ENCODE data around the gene ADGRA1. TPM values are rescaled to one million over a fixed set of nuclear protein-coding genes. Genes with fewer than 3 reads are reported as not detected.
A peak's percentile ranks its signal among the peaks of the same experiment; 100 is the strongest.

The ADGRA1 gene
- total RNA-seq, 1 donor from 2014 or later: not detected

DNA sequence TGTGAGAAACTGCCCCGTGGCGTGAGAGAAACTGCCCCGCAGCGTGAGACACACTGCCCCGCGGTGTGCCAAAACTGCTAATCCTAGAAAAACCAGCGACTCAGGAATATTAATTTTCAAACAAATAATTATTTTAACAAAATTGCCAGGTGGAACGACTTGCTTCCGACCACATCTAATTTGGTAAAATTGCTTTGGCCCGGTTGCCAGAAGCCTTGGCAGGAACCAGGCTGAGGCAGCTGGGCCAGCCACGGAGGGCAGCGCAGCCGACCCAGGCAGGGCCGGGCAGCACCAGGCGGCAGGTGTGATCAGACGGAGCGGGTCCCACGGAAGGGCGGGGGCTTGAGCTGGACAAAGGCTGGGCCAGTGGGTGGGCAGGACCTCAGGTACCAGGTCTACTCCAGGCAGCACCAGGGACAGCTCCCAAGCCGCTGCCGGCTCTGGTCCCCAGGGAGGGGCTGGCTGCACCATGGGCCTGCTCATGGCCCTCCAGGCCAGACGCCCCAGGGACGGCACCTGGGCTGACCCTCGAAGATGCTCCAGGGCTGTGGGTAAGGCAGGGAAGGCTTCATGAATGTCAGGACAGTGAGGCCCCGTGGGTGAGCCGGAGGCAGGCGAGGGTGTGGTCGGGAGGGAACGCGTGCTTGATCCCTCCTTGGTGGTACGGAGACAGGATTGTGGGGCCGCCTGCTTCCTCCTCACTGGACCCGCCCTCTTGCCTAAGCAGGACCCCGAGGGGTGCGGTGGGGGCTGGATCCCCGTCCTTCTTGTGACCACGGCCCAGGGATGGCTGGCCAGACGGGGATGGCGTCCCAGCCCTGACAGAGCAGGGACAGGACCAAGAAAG is 7.7 kb upstream of the ADGRA1 start:
- ATAC-seq (peak; percentile 22), DNase-seq (no peak)
- H3K4me3 ChIP-seq: no peak overlapping the region
- TF ChIP-seq, protein P1, sequence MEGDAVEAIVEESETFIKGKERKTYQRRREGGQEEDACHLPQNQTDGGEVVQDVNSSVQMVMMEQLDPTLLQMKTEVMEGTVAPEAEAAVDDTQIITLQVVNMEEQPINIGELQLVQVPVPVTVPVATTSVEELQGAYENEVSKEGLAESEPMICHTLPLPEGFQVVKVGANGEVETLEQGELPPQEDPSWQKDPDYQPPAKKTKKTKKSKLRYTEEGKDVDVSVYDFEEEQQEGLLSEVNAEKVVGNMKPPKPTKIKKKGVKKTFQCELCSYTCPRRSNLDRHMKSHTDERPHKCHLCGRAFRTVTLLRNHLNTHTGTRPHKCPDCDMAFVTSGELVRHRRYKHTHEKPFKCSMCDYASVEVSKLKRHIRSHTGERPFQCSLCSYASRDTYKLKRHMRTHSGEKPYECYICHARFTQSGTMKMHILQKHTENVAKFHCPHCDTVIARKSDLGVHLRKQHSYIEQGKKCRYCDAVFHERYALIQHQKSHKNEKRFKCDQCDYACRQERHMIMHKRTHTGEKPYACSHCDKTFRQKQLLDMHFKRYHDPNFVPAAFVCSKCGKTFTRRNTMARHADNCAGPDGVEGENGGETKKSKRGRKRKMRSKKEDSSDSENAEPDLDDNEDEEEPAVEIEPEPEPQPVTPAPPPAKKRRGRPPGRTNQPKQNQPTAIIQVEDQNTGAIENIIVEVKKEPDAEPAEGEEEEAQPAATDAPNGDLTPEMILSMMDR (IDR thresholded peaks at IDR 0.05): no peak
- H3K4me1 ChIP-seq: no peaks in the 10 kb centered on the region
- no peaks in the 10 kb centered on the region for H3K36me3 ChIP-seq
- H3K9me3 ChIP-seq: no peaks in the 10 kb centered on the region
- H3K27ac ChIP-seq: no peak overlapping the region
- intact Hi-C loops (cut with DNase I): no loop called here
- H3K27me3 ChIP-seq: peaks cover 32% of the 10 kb centered on the region

GRCh38 chr10:133080683-133081040 is 7.1 kb upstream of the ADGRA1 start:
- Histone ChIP-seq H3K36me3 (no peaks in the 10 kb centered on the region), H3K4me3 (no peak overlapping the region), H3K27ac (no peak overlapping the region), H3K4me1 (no peaks in the 10 kb centered on the region), H3K9me3 (no peaks in the 10 kb centered on the region), H3K27me3 (peaks cover 32% of the 10 kb centered on the region)
- intact Hi-C loops (cut with DNase I): no loop called here
- DNase-seq: no peak
- no peak for ATAC-seq
- TF ChIP-seq, protein P1 (IDR thresholded peaks at IDR 0.05): no peak

DNA sequence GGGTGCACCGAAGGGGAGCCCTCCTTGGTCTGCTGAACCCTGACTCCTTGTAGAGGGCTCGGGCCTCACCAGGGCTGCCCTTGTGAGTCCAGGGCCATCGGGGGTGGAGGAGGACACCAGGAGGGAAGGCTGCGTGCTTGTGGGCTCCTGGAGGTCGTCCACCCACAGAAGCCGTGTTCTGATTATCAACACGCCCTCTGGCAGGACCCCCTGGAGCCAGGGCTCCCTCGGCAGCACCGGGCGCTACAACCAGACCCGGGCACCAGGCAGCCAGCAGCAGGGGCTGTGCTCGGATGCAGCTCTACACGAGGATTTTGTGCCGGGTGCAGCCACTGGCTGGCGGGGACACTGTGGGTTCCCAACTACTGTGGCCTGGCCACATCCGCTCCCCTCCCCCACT is 6.1 kb upstream of the ADGRA1 start:
- H3K9me3 ChIP-seq: no peaks in the 10 kb centered on the region
- H3K27me3 ChIP-seq: peaks cover 36% of the 10 kb centered on the region
- intact Hi-C loops (cut with DNase I): no loop called here
- H3K4me1 ChIP-seq: no peaks in the 10 kb centered on the region
- no peaks in the 10 kb centered on the region for H3K36me3 ChIP-seq
- ATAC-seq: no peak
- TF ChIP-seq, protein P1 (IDR thresholded peaks at IDR 0.05): no peak
- no peak overlapping the region for H3K27ac ChIP-seq
- DNase-seq: no peak
- no peak overlapping the region for H3K4me3 ChIP-seq

DNA sequence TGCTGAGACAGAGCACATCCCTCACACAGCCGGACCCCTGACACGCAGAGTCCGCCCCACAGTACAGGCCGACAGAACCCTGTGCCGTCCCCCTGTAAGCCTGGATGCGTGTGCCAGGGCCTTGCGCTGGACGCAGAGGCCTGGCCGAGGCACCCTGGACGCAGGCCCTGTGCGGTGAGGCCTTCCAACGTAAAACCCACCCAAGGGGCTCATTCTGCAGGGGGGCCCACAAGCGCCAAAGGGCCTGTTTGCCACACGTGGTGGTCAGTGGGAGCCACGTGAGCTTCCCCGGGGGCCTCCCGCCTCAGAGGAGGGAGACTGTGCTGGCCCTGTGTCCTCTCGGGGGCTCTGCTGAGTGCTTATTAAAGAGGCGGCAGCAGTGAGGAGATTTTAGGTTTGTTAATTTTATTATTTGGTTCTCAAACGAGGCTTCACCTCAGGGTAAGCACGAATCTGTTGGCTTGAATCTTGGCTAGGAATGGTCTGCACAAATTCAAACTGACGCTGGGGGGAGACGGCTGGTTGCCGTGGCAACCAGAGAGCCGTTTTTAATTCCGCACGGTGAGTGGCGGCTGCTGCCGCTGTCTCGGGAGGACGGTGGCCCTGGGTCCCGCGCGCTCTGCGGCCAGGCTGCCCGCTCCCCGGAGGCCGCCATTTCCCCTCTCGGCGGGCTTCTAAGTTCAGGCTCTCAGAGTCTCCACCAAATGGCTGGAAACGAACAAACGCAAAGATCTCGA is 4.9 kb upstream of the ADGRA1 start:
- DNase-seq: no peak

DNA sequence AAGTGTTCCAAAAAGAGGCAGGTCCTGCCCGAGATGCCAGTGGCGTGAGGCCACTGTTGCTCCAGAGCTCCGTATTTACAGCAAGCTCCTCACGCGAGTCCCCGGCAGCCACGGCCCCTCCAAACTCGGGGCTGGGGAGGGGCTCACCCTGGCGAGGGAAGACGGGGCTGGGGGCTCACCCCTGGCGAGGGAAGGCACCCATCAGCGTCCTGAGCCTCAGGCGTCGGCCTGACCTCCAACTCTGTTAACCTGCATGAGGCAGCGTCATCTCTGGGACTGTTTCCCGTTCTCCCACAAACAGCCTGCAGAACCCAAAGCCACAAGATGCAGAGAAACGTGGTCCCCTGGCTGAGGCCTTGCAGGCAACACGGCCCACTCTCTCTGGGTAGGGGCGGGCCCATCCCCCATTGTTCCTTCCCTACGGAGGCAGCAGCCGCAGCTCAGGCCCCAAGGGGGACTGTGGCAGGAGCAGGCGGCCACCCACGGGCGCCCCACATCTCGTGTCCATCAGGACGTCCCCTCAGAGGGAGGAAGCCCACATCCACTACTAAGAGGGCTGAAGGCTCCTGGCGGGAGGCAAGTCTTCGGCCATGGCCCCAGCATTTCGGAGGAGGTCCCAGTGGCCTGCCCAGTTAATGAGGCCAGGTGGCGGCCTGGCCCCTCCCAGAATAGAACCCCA is 4.2 kb upstream of the ADGRA1 start:
- H3K4me3 ChIP-seq: no peak overlapping the region
- H3K9me3 ChIP-seq: no peaks in the 10 kb centered on the region
- DNase-seq: no peak
- no peaks in the 10 kb centered on the region for H3K4me1 ChIP-seq
- intact Hi-C loops (cut with DNase I): no loop called here
- no peak overlapping the region for H3K27ac ChIP-seq
- peaks cover 52% of the 10 kb centered on the region for H3K27me3 ChIP-seq
- H3K36me3 ChIP-seq: no peaks in the 10 kb centered on the region
- ATAC-seq: no peak
- TF ChIP-seq, protein P1 (IDR thresholded peaks at IDR 0.05): no peak

More for the DNA sequence above, 4.9 kb upstream of the ADGRA1 start:
- H3K9me3 ChIP-seq: no peaks in the 10 kb centered on the region
- intact Hi-C loops (cut with DNase I): no loop called here
- no peak overlapping the region for H3K27ac ChIP-seq
- no peaks in the 10 kb centered on the region for H3K4me1 ChIP-seq
- H3K4me3 ChIP-seq: no peak overlapping the region
- TF ChIP-seq, protein P1 (IDR thresholded peaks at IDR 0.05): no peak
- ATAC-seq: no peak
- H3K27me3 ChIP-seq: peaks cover 45% of the 10 kb centered on the region
- H3K36me3 ChIP-seq: no peaks in the 10 kb centered on the region

All from upper lobe of right lung (tissue), 1 donor.